HG03439 (cell line): Measurements from ENCODE around the gene CSDE1.
A peak's percentile ranks its signal among the peaks of the same experiment; 100 is the strongest.

ENCODE experiments used
- ATAC-seq: cut with Tn5 transposase; IDR thresholded peaks from one replicate; pipeline ENCODE4 v1.9.1; 2021; ENCODE audit warnings: mild to moderate bottlenecking, moderate library complexity; ENCODE audit not compliant: unreplicated experiment

Gene CSDE1

GRCh38 chr1:114750780-114751179 is 7.0 kb downstream of the CSDE1 start:
- no peak for ATAC-seq

GRCh38 chr1:114749835-114750234 is 7.9 kb downstream of the CSDE1 start:
- no peak for ATAC-seq

GRCh38 chr1:114746450-114747121 is 11.2 kb downstream of the CSDE1 start:
- ATAC-seq: no peak

- no peak for ATAC-seq
Measured at GRCh38 chr1:114745291-114745690, 12.5 kb downstream of the CSDE1 start.

- ATAC-seq: no peak
Measured at GRCh38 chr1:114741963-114742746, 15.6 kb downstream of the CSDE1 start.

GRCh38 chr1:114740331-114740730 is 17.5 kb downstream of the CSDE1 start:
- no peak for ATAC-seq

GRCh38 chr1:114737314-114737849 is 20.4 kb downstream of the CSDE1 start:
- no peak for ATAC-seq

GRCh38 chr1:114735479-114735878 is 22.3 kb downstream of the CSDE1 start:
- ATAC-seq: no peak

GRCh38 chr1:114729782-114730181 is 28.0 kb downstream of the CSDE1 start:
- ATAC-seq: no peak

GRCh38 chr1:114728553-114728952 is 29.2 kb downstream of the CSDE1 start:
- ATAC-seq: no peak

- no peak for ATAC-seq
Measured at GRCh38 chr1:114725230-114725629, 32.6 kb downstream of the CSDE1 start.

- no peak for ATAC-seq
Measured at GRCh38 chr1:114723915-114724314, 33.9 kb downstream of the CSDE1 start.

- ATAC-seq: no peak
Measured at GRCh38 chr1:114723457-114723856, 34.3 kb downstream of the CSDE1 start.

- ATAC-seq: no peak
Measured at GRCh38 chr1:114720492-114720891, 37.3 kb downstream of the CSDE1 start.

- no peak for ATAC-seq
Measured at GRCh38 chr1:114719424-114719787, 38.4 kb downstream of the CSDE1 start.

- no peak for ATAC-seq
Measured at GRCh38 chr1:114718661-114719423, 38.9 kb downstream of the CSDE1 start.

GRCh38 chr1:114716304-114717170 is 41.2 kb downstream of the CSDE1 start, which contains the start of gene NRAS:
Gene NRAS, minus strand, starts transcription at chr1:114716771. Its CDS starts 611 bp downstream, at chr1:114716160.
- peak; percentile 88 for ATAC-seq

GRCh38 chr1:114715952-114716303 is 41.9 kb downstream of the CSDE1 start:
- ATAC-seq: no peak

- no peak for ATAC-seq
Measured at GRCh38 chr1:114712977-114713376, 44.8 kb downstream of the CSDE1 start.

GRCh38 chr1:114710360-114710759 is 47.4 kb downstream of the CSDE1 start:
- no peak for ATAC-seq
